Pancreas (tissue), 10 donors: Measurements from ENCODE around the gene TBL1Y. TPM values are rescaled to one million over a fixed set of nuclear protein-coding genes. Genes with fewer than 3 reads are reported as not detected.

Experiments used
- ATAC-seq, 4 donors: fragments of 200-7000 bp; cut with Tn5 transposase; one replicate each; pipeline versions ENCODE4 v1.8.0 to v1.9.1; 2020; ENCODE audit warnings: mild to moderate bottlenecking in 4 of 4, moderate library complexity in 4 of 4
- DNase-seq, 6 donors: peaks; one replicate each; pipeline ENCODE4 v3.0.0-alpha.2; 2020
- FAIRE-seq: peaks from 2 replicates; lab custom pipeline; 2012; peaks lifted over from hg19 to GRCh38; lab: Jason Lieb, UNC
- H3K27ac ChIP-seq, 4 donors: fragments of 200-600 bp; sonication (generic); 1 replicate in 3 of 4; 2 replicates in 1 of 4; pipeline versions ENCODE4 v1.5.0 to v1.8.0; 2020
- H3K27me3 ChIP-seq, 4 donors: fragments of 200-600 bp; one replicate each; pipeline ENCODE4 v1.8.0; 2021
- H3K36me3 ChIP-seq, 3 donors: fragments of 200-600 bp; sonication (generic) in 1 of 3; one replicate each; pipeline versions ENCODE4 v1.5.0 to v1.8.0; 2020 to 2021
- H3K4me1 ChIP-seq, 3 donors: fragments of 200-600 bp; one replicate each; pipeline ENCODE4 v1.8.0; 2021
- H3K4me3 ChIP-seq, 4 donors: fragments of 200-600 bp; sonication (generic) in 2 of 4; one replicate each; pipeline versions ENCODE4 v1.5.0 to v1.8.0; 2020 to 2021
- H3K9me3 ChIP-seq, 4 donors: fragments of 200-600 bp; one replicate each; pipeline ENCODE4 v1.8.0; 2021
- WGBS, 2 donors: extraction: QIAGEN DNeasy Blood & Tissue Kit; methylation state at CpG; one replicate each; pipeline ENCODE4 v1.1.7; 2013; 5-methylcytosine and 5-hydroxymethylcytosine counted together
- intact Hi-C, 3 donors: fragments of 100-400 bp; cut with DNase I; formaldehyde crosslinking; loops; one replicate each; pipeline versions ENCODE4 v1.11.1 to v1.14.2; 2022
- polyA plus RNA-seq, 2 donors: library from polyadenylated mRNA; stranded (reverse); fragments of 200-250 nt; gene quantifications; one replicate each; pipeline ENCODE4 v1.2.3, GENCODE V29; 2013
- total RNA-seq, 6 donors: library from RNA; stranded (reverse); fragmentation: NEBNext Ultra II Directional in 4 of 6; extraction: Animal tissue kit (Norgen Biotek cat#: 25700) in 4 of 6; gene quantifications; one replicate each; pipeline versions ENCODE4 v1.2.1 to v1.2.4, GENCODE V29; 2021 to 2023
- TF ChIP-seq, protein P1 (sequence below), 4 donors: fragments of 200-600 bp; sonication (generic) in 3 of 4; IDR thresholded peaks; one replicate each; pipeline versions ENCODE4 v1.5.0 to v1.8.0; 2021; ENCODE audit warnings: antibody characterized with exemption in 4 of 4
- donor health status: healthy with polysubstance abuse.
- donor health status: DM: no; HTN: no; CAD: no; lungs with moderate emphysema.
- donor health status: DM: no; HTN: no; CAD: no.
- donor health status: control.
- donor health status: control.
- donor health status: Bipolar disorder and iron deficiency.
- donor health status: DM: yes; HTN: yes; CAD: no.
- donor health status: DM: no; HTN: no; CAD: no.
- donor health status: DM: no; HTN: no; CAD: no.
- donor health status: DM: yes; HTN: yes; CAD: no.

The TBL1Y gene
- total and polyA plus RNA-seq, 8 donors = 0.38 to 1.1 TPM; not detected in 6

DNA sequence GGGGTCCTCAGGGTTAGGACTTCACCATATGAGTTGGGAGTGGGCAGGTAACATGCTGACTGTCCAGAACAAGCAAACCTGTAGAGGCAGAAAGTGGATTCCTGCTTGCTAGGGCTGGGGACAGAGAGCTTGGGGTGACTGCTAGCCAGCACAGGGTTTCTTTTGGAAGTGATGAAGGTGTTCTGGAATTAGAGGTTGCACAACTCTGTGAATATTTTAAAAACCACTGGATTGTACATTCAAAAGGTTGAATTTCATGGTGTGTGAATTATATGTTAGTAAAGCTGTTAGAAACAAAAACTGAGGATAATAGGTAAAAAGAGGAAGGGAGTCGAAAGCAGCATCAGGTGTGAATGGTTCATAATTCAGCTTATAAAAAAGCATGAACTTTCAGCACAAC lies 57.7 kb downstream of the TBL1Y start:
- H3K9me3 ChIP-seq = no peaks in the 10 kb centered on the region

DNA sequence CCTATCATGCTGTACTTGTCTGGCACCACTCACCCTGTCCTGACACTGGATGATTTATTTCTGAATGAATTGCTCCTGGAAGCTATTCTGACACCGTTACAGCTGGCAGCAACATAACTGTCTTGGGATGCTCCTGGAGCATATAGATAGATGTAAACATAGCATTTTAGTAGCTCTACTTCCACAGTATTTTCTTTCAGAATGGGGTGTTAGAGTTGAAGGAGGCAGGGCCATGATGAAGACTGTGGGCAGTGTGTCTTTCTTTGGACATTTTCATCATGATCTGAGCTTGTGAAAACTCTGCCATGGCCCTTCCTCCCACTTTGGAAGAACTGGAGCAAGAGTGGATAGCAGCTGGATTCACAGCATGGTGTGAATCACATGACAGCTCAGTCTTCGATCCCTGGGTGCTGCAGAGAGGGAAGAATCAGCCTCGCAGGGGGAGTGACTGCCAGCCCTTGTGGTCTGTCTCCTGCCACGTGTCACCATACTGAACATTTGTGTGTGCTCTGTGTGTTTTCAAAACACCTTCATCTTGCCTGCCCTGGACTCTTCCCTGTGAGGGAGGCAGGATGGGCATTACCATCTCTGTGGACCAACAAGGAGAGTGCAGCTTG lies 61.9 kb downstream of the TBL1Y start:
- TF ChIP-seq, protein P1, sequence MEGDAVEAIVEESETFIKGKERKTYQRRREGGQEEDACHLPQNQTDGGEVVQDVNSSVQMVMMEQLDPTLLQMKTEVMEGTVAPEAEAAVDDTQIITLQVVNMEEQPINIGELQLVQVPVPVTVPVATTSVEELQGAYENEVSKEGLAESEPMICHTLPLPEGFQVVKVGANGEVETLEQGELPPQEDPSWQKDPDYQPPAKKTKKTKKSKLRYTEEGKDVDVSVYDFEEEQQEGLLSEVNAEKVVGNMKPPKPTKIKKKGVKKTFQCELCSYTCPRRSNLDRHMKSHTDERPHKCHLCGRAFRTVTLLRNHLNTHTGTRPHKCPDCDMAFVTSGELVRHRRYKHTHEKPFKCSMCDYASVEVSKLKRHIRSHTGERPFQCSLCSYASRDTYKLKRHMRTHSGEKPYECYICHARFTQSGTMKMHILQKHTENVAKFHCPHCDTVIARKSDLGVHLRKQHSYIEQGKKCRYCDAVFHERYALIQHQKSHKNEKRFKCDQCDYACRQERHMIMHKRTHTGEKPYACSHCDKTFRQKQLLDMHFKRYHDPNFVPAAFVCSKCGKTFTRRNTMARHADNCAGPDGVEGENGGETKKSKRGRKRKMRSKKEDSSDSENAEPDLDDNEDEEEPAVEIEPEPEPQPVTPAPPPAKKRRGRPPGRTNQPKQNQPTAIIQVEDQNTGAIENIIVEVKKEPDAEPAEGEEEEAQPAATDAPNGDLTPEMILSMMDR (IDR thresholded peaks at IDR 0.05) = no peak
- FAIRE-seq = no peak
- WGBS, 2 donors = 62% methylated on average over 4 of the region's 4 CpGs; no CpG with 5 or more reads in 1 of the 2 donors
- Histone ChIP-seq H3K27me3 (no peaks in the 10 kb centered on the region), H3K36me3 (no peaks in the 10 kb centered on the region), H3K27ac (no peak overlapping the region), H3K4me1 (no peaks in the 10 kb centered on the region), H3K9me3 (no peaks in the 10 kb centered on the region), H3K4me3 (no peak overlapping the region)
- ATAC-seq = no peak
- intact Hi-C loops = no loop called here
- no peak for DNase-seq

More for the DNA sequence above, 57.7 kb downstream of the TBL1Y start:
- DNase-seq (no peak), ATAC-seq (no peak), FAIRE-seq (no peak)
- TF ChIP-seq, protein P1 (IDR thresholded peaks at IDR 0.05) = no peak
- Histone ChIP-seq H3K36me3 (no peaks in the 10 kb centered on the region), H3K27ac (no peak overlapping the region), H3K4me1 (no peaks in the 10 kb centered on the region), H3K27me3 (no peaks in the 10 kb centered on the region), H3K4me3 (no peak overlapping the region)
- 100% methylated on average over 1 of the region's 1 CpG; no CpG with 5 or more reads in 1 of the 2 donors for WGBS, 2 donors
- intact Hi-C loops = no loop called here

DNA sequence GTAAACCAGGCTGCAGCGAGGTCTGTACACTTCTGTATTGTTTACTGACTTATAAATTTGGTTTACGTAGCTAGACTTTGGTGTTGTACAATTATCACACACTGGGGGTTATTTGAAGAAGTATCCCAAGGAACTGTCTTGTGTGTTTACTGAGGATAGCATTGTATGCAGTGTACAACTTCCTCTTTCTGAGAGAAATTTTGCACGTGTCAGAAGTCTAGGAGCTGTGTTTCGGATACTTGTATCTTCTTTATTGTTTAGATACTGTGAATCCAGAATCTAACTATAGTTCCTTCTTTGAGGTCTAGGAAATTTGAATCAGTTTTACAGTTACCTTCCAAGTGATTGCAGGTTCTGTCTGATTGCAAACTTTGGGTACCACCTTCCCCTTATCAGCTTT lies 64.5 kb downstream of the TBL1Y start:
- TF ChIP-seq, protein P1 (IDR thresholded peaks at IDR 0.05) = no peak
- ATAC-seq (no peak), FAIRE-seq (no peak), DNase-seq (no peak)
- Histone ChIP-seq H3K27ac (no peak overlapping the region), H3K4me3 (no peak overlapping the region), H3K9me3 (no peaks in the 10 kb centered on the region), H3K4me1 (no peaks in the 10 kb centered on the region), H3K36me3 (no peaks in the 10 kb centered on the region), H3K27me3 (no peaks in the 10 kb centered on the region)
- 87% methylated on average over 4 of the region's 4 CpGs; no CpG with 5 or more reads in 1 of the 2 donors for WGBS, 2 donors
- intact Hi-C loops = no loop called here

DNA sequence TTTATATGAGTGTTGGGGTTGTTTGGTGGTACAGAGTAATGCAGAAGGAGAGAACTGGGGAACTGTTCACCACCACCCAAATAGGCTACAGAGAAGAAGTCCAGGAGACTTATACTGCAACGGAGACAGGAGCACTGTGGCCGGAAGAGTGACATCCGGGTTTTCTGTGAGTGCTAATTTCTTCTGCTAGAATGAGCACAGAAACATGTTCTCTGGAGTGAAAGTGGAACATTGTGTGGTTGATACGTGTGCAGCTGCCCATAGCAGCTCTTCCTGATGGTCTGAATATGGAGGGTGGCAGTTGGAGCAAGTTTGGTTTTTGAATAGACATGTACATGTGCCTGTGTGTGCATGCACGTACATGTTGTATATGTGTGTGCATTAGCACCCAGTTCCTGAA lies 67.3 kb downstream of the TBL1Y start:
- ATAC-seq (no peak), DNase-seq (no peak), FAIRE-seq (no peak)
- intact Hi-C loops = no loop called here
- Histone ChIP-seq H3K4me1 (no peaks in the 10 kb centered on the region), H3K9me3 (no peaks in the 10 kb centered on the region), H3K27me3 (no peaks in the 10 kb centered on the region), H3K4me3 (no peak overlapping the region), H3K27ac (no peak overlapping the region), H3K36me3 (no peaks in the 10 kb centered on the region)
- WGBS, 2 donors = 92% methylated on average over 5 of the region's 5 CpGs; no CpG with 5 or more reads in 1 of the 2 donors
- TF ChIP-seq, protein P1 (IDR thresholded peaks at IDR 0.05) = no peak

DNA sequence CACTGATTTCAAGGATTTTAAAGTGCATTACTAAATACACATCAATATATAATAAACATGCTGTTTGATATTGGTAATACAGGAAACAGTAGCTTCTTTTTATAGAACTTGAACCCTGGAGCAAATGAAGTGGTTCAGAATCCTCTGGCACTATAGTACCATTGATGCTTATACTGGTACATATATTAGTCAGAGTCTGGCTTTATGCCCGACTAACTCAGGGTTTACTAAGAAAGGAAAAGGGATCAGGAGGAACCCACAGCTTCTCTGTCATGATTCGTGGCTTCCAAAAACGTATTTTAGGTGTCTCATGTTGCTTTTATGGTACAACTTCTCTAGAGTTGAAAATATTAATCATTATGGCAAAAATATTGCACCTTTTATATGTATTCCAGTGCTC lies 72.7 kb downstream of the TBL1Y start:
- ATAC-seq (no peak), DNase-seq (no peak), FAIRE-seq (no peak)
- Histone ChIP-seq H3K36me3 (no peaks in the 10 kb centered on the region), H3K27me3 (no peaks in the 10 kb centered on the region), H3K27ac (no peak overlapping the region), H3K4me3 (no peak overlapping the region), H3K9me3 (no peaks in the 10 kb centered on the region), H3K4me1 (no peaks in the 10 kb centered on the region)
- TF ChIP-seq, protein P1 (IDR thresholded peaks at IDR 0.05) = no peak
- WGBS, 2 donors = 73% methylated on average over 3 of the region's 3 CpGs; no CpG with 5 or more reads in 1 of the 2 donors
- intact Hi-C loops = no loop called here
